ENCODE data around the gene ACVR1.

The ACVR1 gene

GRCh38 chr2:157789256-157789655, 86.9 kb downstream of the ACVR1 start:
- H4K8ac ChIP-seq (ENCODE audit: low read depth, low read length): no peak overlapping the region
- no peak overlapping the region for H3K23ac ChIP-seq (ENCODE audit: low read depth, low read length, poor library complexity)
- no peak overlapping the region for H3K4ac ChIP-seq (ENCODE audit: low read length)
- H2AFZ ChIP-seq (ENCODE audit: low read length): no peak overlapping the region
- DNase-seq (ENCODE audit: low spot score): no peak
- no peak overlapping the region for H3K4me3 ChIP-seq (ENCODE audit: low read length in 2 of 2)
- no peak overlapping the region for H2BK15ac ChIP-seq (ENCODE audit: low read length)
- H3K4me2 ChIP-seq (ENCODE audit: insufficient read depth, low read length, poor library complexity, severe bottlenecking): no peak overlapping the region
- no peak overlapping the region for H3K27ac ChIP-seq (replicated peaks; ENCODE audit: low read length)
- H4K91ac ChIP-seq (ENCODE audit: low read depth, low read length, poor library complexity): no peak overlapping the region
- no peak overlapping the region for H2AK5ac ChIP-seq (ENCODE audit: low read depth, low read length)
- no CpG with 5 or more reads among the region's 3 CpGs for WGBS, 2 donors (ENCODE audit: extremely low coverage in 2 of 2, insufficient read length in 2 of 2, insufficient replicate concordance in 1 of 2)
- no peaks in the 10 kb centered on the region for H3K27me3 ChIP-seq (ENCODE audit: control insufficient read depth in 3 of 3, insufficient read depth in 3 of 3, low read depth in 1 of 3, low read length in 3 of 3)
- peaks cover 8 to 11% of the 10 kb centered on the region in 2 donors for H3K4me1 ChIP-seq (ENCODE audit: control insufficient read depth in 2 of 2, insufficient read depth in 1 of 2, low read depth in 1 of 2, low read length in 2 of 2)
- no peak overlapping the region for H2BK12ac ChIP-seq (ENCODE audit: low read length)
- no peak overlapping the region for H2BK5ac ChIP-seq (ENCODE audit: low read length)
- H3K9ac ChIP-seq (ENCODE audit: low read depth, low read length, poor library complexity): no peak overlapping the region
- no peak overlapping the region for H2BK120ac ChIP-seq (ENCODE audit: low read depth, low read length)
- no peak overlapping the region for H3K14ac ChIP-seq (ENCODE audit: low read length)
- no peak overlapping the region for H3K18ac ChIP-seq (ENCODE audit: low read length)
- no peaks in the 10 kb centered on the region for H3K36me3 ChIP-seq (replicated peaks in 1 of 2; ENCODE audit: control insufficient read depth in 2 of 2, insufficient read depth in 2 of 2, low read length in 2 of 2)
- H3K9me3 ChIP-seq (replicated peaks in 1 of 2; ENCODE audit: control insufficient read depth in 2 of 2, insufficient read depth in 1 of 2, low read depth in 1 of 2, low read length in 2 of 2): no peaks in the 10 kb centered on the region
- no peaks in the 10 kb centered on the region for H3K79me1 ChIP-seq (ENCODE audit: low read depth, low read length)

DNA sequence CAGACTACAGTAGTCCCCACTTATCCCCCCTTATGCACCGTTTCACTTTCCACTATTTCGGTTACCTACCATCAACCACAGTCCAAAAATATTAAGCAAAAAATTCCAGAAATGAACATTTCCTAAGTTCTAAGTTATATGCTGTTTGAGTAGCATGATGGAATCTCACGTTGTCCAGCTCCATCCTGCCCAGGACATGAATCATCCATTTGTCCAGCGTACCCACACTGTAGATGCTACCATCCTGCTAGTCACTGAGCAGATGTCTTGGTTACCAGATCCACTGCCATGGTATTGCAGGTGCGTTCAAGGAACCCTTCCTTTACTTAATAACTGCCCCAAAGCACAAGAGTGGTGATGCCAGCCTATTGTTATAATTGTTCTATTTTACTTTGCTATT, 87.9 kb downstream of the ACVR1 start:
- Histone ChIP-seq H4K91ac (ENCODE audit: low read depth, low read length, poor library complexity) (no peak overlapping the region), H2BK120ac (ENCODE audit: low read depth, low read length) (no peak overlapping the region), H3K27me3 (ENCODE audit: control insufficient read depth in 3 of 3, insufficient read depth in 3 of 3, low read depth in 1 of 3, low read length in 3 of 3) (no peaks in the 10 kb centered on the region), H4K8ac (ENCODE audit: low read depth, low read length) (no peak overlapping the region), H3K4me2 (ENCODE audit: insufficient read depth, low read length, poor library complexity, severe bottlenecking) (no peak overlapping the region), H3K4ac (ENCODE audit: low read length) (no peak overlapping the region), H2BK15ac (ENCODE audit: low read length) (no peak overlapping the region), H3K9me3 (replicated peaks in 1 of 2; ENCODE audit: control insufficient read depth in 2 of 2, insufficient read depth in 1 of 2, low read depth in 1 of 2, low read length in 2 of 2) (no peaks in the 10 kb centered on the region), H2BK12ac (ENCODE audit: low read length) (no peak overlapping the region), H3K4me3 (ENCODE audit: low read length in 2 of 2) (no peak overlapping the region), H3K14ac (ENCODE audit: low read length) (no peak overlapping the region), H3K18ac (ENCODE audit: low read length) (no peak overlapping the region), H3K27ac (replicated peaks; ENCODE audit: low read length) (no peak overlapping the region), H3K23ac (ENCODE audit: low read depth, low read length, poor library complexity) (no peak overlapping the region), H2BK5ac (ENCODE audit: low read length) (no peak overlapping the region), H3K36me3 (replicated peaks in 1 of 2; ENCODE audit: control insufficient read depth in 2 of 2, insufficient read depth in 2 of 2, low read length in 2 of 2) (no peaks in the 10 kb centered on the region), H3K4me1 (ENCODE audit: control insufficient read depth in 2 of 2, insufficient read depth in 1 of 2, low read depth in 1 of 2, low read length in 2 of 2) (peaks cover 8 to 11% of the 10 kb centered on the region in 2 donors), H2AK5ac (ENCODE audit: low read depth, low read length) (no peak overlapping the region), H3K79me1 (ENCODE audit: low read depth, low read length) (no peaks in the 10 kb centered on the region), H3K9ac (ENCODE audit: low read depth, low read length, poor library complexity) (no peak overlapping the region), H2AFZ (ENCODE audit: low read length) (no peak overlapping the region)
- DNase-seq (ENCODE audit: low spot score): no peak
- WGBS, 2 donors (ENCODE audit: extremely low coverage in 2 of 2, insufficient read length in 2 of 2, insufficient replicate concordance in 1 of 2): no CpG with 5 or more reads among the region's 5 CpGs

DNA sequence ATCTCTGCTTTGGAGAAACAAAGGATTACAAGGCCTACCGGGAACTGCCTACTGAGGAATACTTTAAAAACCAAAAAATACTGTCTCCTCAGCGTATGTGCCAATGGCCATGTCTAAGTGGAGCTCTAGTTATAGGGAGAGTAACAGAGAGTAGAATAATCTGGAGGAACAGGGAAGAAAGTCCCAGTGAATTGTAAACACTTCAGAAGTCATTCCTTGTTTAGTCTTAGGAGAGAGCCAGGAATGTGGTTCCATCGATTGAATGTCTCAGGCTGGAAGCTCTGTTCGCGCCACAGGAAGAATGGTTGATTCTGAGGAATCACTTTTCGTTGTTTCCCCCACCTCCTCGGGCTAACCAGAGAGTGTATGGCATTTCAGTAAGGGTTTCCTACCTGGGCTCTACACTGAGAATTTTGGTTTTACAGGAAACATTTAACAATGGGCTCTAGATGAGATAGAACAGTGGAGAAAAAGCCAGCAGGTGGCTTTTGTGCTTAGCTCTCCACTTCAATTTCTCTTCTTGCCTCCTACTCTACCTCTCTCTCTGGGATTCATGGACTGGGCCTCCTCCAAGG, 88.7 kb downstream of the ACVR1 start:
- Histone ChIP-seq H3K36me3 (replicated peaks in 1 of 2; ENCODE audit: control insufficient read depth in 2 of 2, insufficient read depth in 2 of 2, low read length in 2 of 2) (no peaks in the 10 kb centered on the region), H3K27me3 (ENCODE audit: control insufficient read depth in 3 of 3, insufficient read depth in 3 of 3, low read depth in 1 of 3, low read length in 3 of 3) (no peaks in the 10 kb centered on the region), H3K79me1 (ENCODE audit: low read depth, low read length) (no peaks in the 10 kb centered on the region), H2AK5ac (ENCODE audit: low read depth, low read length) (no peak overlapping the region), H3K4me2 (ENCODE audit: insufficient read depth, low read length, poor library complexity, severe bottlenecking) (no peak overlapping the region), H2BK15ac (ENCODE audit: low read length) (no peak overlapping the region), H2BK5ac (ENCODE audit: low read length) (no peak overlapping the region), H2AFZ (ENCODE audit: low read length) (no peak overlapping the region), H2BK120ac (ENCODE audit: low read depth, low read length) (no peak overlapping the region), H4K91ac (ENCODE audit: low read depth, low read length, poor library complexity) (no peak overlapping the region), H4K8ac (ENCODE audit: low read depth, low read length) (no peak overlapping the region), H3K18ac (ENCODE audit: low read length) (no peak overlapping the region), H3K4me3 (ENCODE audit: low read length in 2 of 2) (no peak overlapping the region), H3K9ac (ENCODE audit: low read depth, low read length, poor library complexity) (no peak overlapping the region), H3K14ac (ENCODE audit: low read length) (no peak overlapping the region), H3K9me3 (replicated peaks in 1 of 2; ENCODE audit: control insufficient read depth in 2 of 2, insufficient read depth in 1 of 2, low read depth in 1 of 2, low read length in 2 of 2) (no peaks in the 10 kb centered on the region), H3K27ac (replicated peaks; ENCODE audit: low read length) (no peak overlapping the region), H3K23ac (ENCODE audit: low read depth, low read length, poor library complexity) (no peak overlapping the region), H3K4ac (ENCODE audit: low read length) (no peak overlapping the region), H2BK12ac (ENCODE audit: low read length) (no peak overlapping the region), H3K4me1 (ENCODE audit: control insufficient read depth in 2 of 2, insufficient read depth in 1 of 2, low read depth in 1 of 2, low read length in 2 of 2) (peaks cover 8 to 11% of the 10 kb centered on the region in 2 donors)
- DNase-seq (ENCODE audit: low spot score): no peak
- no CpG with 5 or more reads among the region's 7 CpGs for WGBS, 2 donors (ENCODE audit: extremely low coverage in 2 of 2, insufficient read length in 2 of 2, insufficient replicate concordance in 1 of 2)

DNA sequence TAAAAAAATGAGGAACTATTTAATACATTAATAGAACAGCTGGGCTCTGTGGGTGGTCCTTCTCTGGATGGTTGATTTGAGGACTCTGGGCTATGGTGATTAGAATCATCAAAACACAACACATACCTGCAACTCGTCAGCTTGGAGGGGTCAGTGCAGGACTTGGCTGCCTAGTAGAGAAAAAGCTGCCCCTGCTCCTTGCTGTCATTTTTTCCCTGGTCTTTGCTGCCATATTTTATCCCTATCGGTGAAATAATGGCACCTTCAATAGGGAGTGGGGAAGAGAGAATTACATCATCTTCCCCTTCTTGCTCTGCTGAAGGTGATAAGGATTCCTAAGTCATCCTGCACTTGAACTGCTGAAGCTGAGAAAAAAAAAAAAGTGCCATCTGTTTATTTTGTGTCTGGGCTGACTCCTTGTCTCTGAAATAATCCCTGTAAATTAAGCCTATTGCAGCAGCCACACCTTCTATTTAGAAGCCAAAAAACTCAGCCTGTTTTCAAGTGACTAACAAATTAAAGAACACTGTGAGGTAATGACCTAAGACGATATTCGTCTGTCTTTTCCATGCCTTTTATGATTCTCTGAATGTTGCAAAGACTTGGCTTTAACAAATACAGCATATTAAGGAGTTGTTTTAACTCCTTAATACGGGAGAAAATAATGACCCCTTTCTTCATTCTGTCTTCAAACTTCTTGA, 89.3 kb downstream of the ACVR1 start:
- no peak overlapping the region for H2BK120ac ChIP-seq (ENCODE audit: low read depth, low read length)
- DNase-seq (ENCODE audit: low spot score): no peak
- H3K4me3 ChIP-seq (ENCODE audit: low read length in 2 of 2): no peak overlapping the region
- H2BK5ac ChIP-seq (ENCODE audit: low read length): no peak overlapping the region
- H3K36me3 ChIP-seq (replicated peaks in 1 of 2; ENCODE audit: control insufficient read depth in 2 of 2, insufficient read depth in 2 of 2, low read length in 2 of 2): no peaks in the 10 kb centered on the region
- WGBS, 2 donors (ENCODE audit: extremely low coverage in 2 of 2, insufficient read length in 2 of 2, insufficient replicate concordance in 1 of 2): no CpG with 5 or more reads among the region's 5 CpGs
- H3K4me1 ChIP-seq (ENCODE audit: control insufficient read depth in 2 of 2, insufficient read depth in 1 of 2, low read depth in 1 of 2, low read length in 2 of 2): peaks cover 8 to 11% of the 10 kb centered on the region in 2 donors
- no peaks in the 10 kb centered on the region for H3K79me1 ChIP-seq (ENCODE audit: low read depth, low read length)
- no peaks in the 10 kb centered on the region for H3K27me3 ChIP-seq (ENCODE audit: control insufficient read depth in 3 of 3, insufficient read depth in 3 of 3, low read depth in 1 of 3, low read length in 3 of 3)
- no peak overlapping the region for H2AFZ ChIP-seq (ENCODE audit: low read length)
- H3K18ac ChIP-seq (ENCODE audit: low read length): no peak overlapping the region
- no peak overlapping the region for H4K8ac ChIP-seq (ENCODE audit: low read depth, low read length)
- H3K27ac ChIP-seq (replicated peaks; ENCODE audit: low read length): no peak overlapping the region
- H3K4me2 ChIP-seq (ENCODE audit: insufficient read depth, low read length, poor library complexity, severe bottlenecking): no peak overlapping the region
- no peak overlapping the region for H3K9ac ChIP-seq (ENCODE audit: low read depth, low read length, poor library complexity)
- H2BK15ac ChIP-seq (ENCODE audit: low read length): no peak overlapping the region
- no peak overlapping the region for H2AK5ac ChIP-seq (ENCODE audit: low read depth, low read length)
- H3K4ac ChIP-seq (ENCODE audit: low read length): no peak overlapping the region
- no peak overlapping the region for H3K14ac ChIP-seq (ENCODE audit: low read length)
- no peak overlapping the region for H3K23ac ChIP-seq (ENCODE audit: low read depth, low read length, poor library complexity)
- H2BK12ac ChIP-seq (ENCODE audit: low read length): no peak overlapping the region
- H4K91ac ChIP-seq (ENCODE audit: low read depth, low read length, poor library complexity): no peak overlapping the region
- no peaks in the 10 kb centered on the region for H3K9me3 ChIP-seq (replicated peaks in 1 of 2; ENCODE audit: control insufficient read depth in 2 of 2, insufficient read depth in 1 of 2, low read depth in 1 of 2, low read length in 2 of 2)
